Progenitor cell of endocrine pancreas (in vitro differentiated cells): ENCODE measurements around the gene TXNRD3. TPM values are rescaled to one million over a fixed set of nuclear protein-coding genes. Genes with fewer than 3 reads are reported as not detected.

Experiments
- DNase-seq: peaks from one replicate; pipeline ENCODE4 v3.0.0; 2021; ENCODE audit warnings: low spot score; ENCODE audit not compliant: unreplicated experiment
- H3K27ac Mint-ChIP-seq: 2 replicates; pipeline ENCODE4 v1.8.0; 2021; ENCODE audit warnings: mild to moderate bottlenecking, moderate library complexity, mixed read lengths
- H3K27me3 Mint-ChIP-seq: 2 replicates; pipeline ENCODE4 v1.8.0; 2021; ENCODE audit warnings: mixed read lengths
- H3K36me3 Mint-ChIP-seq: 2 replicates; pipeline ENCODE4 v1.8.0; 2022; ENCODE audit warnings: mixed read lengths; ENCODE audit not compliant: insufficient read depth
- H3K4me1 Mint-ChIP-seq: 2 replicates; pipeline ENCODE4 v1.8.0; 2021; ENCODE audit warnings: low read depth, mixed read lengths
- H3K4me3 Mint-ChIP-seq: 2 replicates; pipeline ENCODE4 v1.8.0; 2021; ENCODE audit warnings: low read depth, mild to moderate bottlenecking, moderate library complexity, mixed read lengths
- H3K9me3 Mint-ChIP-seq: 2 replicates; pipeline ENCODE4 v1.8.0; 2021; ENCODE audit warnings: low read depth, mixed read lengths
- CTCF ChIP-seq: fragments of 200-600 bp; sonication (generic); IDR thresholded peaks from one replicate; pipeline ENCODE4 v1.5.0; 2021; ENCODE audit warnings: antibody characterized with exemption, mild to moderate bottlenecking; ENCODE audit not compliant: unreplicated experiment
- total RNA-seq: library from RNA; stranded (reverse); gene quantifications from 2 replicates; pipeline ENCODE4 v1.2.1, GENCODE V29; 2021

The TXNRD3 gene
- total RNA-seq, 1 donor from 2014 or later, result 12.9 TPM

GRCh38 chr3:126656371-126657134 is 1.6 kb upstream of the TXNRD3 start:
- Mint-ChIP-seq H3K36me3 (peaks cover 1% of the 10 kb centered on the region), H3K4me3 (no peak overlapping the region), H3K27ac (no peak overlapping the region), H3K4me1 (peaks cover 4% of the 10 kb centered on the region), H3K27me3 (peaks cover 20% of the 10 kb centered on the region), H3K9me3 (peaks cover 7% of the 10 kb centered on the region)
- DNase-seq, result no peak
- TF ChIP-seq CTCF, result no peak

GRCh38 chr3:126655887-126656286 is 963 bp upstream of the TXNRD3 start:
- no peak for TF ChIP-seq CTCF
- Mint-ChIP-seq H3K9me3 (peaks cover 4% of the 10 kb centered on the region), H3K36me3 (peaks cover 1% of the 10 kb centered on the region)

GRCh38 chr3:126649556-126650092 is 5.3 kb downstream of the TXNRD3 start:
- no peak for DNase-seq
- H3K27me3 Mint-ChIP-seq, result no peaks in the 10 kb centered on the region
- no peak for TF ChIP-seq CTCF
- no peak overlapping the region for H3K27ac Mint-ChIP-seq
- peaks cover 13% of the 10 kb centered on the region for H3K9me3 Mint-ChIP-seq
- no peak overlapping the region for H3K4me3 Mint-ChIP-seq
- peaks cover 3% of the 10 kb centered on the region for H3K4me1 Mint-ChIP-seq
- H3K36me3 Mint-ChIP-seq, result peaks cover 15% of the 10 kb centered on the region

More at GRCh38 chr3:126655887-126656286, 963 bp upstream of the TXNRD3 start:
- no peak for DNase-seq
- no peak overlapping the region for H3K27ac Mint-ChIP-seq
- H3K27me3 Mint-ChIP-seq, result peaks cover 14% of the 10 kb centered on the region
- peak overlapping the region; percentile 75 for H3K4me3 Mint-ChIP-seq
- H3K4me1 Mint-ChIP-seq, result peaks cover 4% of the 10 kb centered on the region

- H3K36me3 Mint-ChIP-seq, result peaks cover 30% of the 10 kb centered on the region
- TF ChIP-seq CTCF, result no peak
- H3K27me3 Mint-ChIP-seq, result no peaks in the 10 kb centered on the region
- no peaks in the 10 kb centered on the region for H3K4me1 Mint-ChIP-seq
- H3K9me3 Mint-ChIP-seq, result peaks cover 13% of the 10 kb centered on the region
- no peak for DNase-seq
- no peak overlapping the region for H3K4me3 Mint-ChIP-seq
- no peak overlapping the region for H3K27ac Mint-ChIP-seq
Measured at GRCh38 chr3:126646674-126647073, 8.2 kb downstream of the TXNRD3 start.

GRCh38 chr3:126644615-126645014 is 10.3 kb downstream of the TXNRD3 start:
- Mint-ChIP-seq H3K4me3 (no peak overlapping the region), H3K4me1 (no peaks in the 10 kb centered on the region)

More at GRCh38 chr3:126644615-126645014, 10.3 kb downstream of the TXNRD3 start:
- no peak overlapping the region for H3K27ac Mint-ChIP-seq
- no peak for TF ChIP-seq CTCF
- no peaks in the 10 kb centered on the region for H3K27me3 Mint-ChIP-seq
- H3K9me3 Mint-ChIP-seq, result peaks cover 13% of the 10 kb centered on the region
- H3K36me3 Mint-ChIP-seq, result peaks cover 34% of the 10 kb centered on the region
- DNase-seq, result no peak
